HCT116 (cell line): ENCODE results near the gene TREM2.

ENCODE experiments used
- EZH2 ChIP-seq: fragments of 200-600 bp; sonication (generic); IDR thresholded peaks from 2 replicates; pipeline ENCODE4 v1.6.1; 2017; ENCODE audit warnings: antibody characterized with exemption, mixed run types
- JUND ChIP-seq: IDR thresholded peaks from 2 replicates; pipeline ENCODE4 v1.6.1; 2012
- POLR2A ChIP-seq: IDR thresholded peaks from 2 replicates; pipeline ENCODE4 v1.7.0; 2011; ENCODE audit warnings: borderline replicate concordance; ENCODE audit not compliant: insufficient read depth, insufficient read length; ENCODE audit errors: extremely low read depth
- POLR2AphosphoS5 ChIP-seq: IDR thresholded peaks from 2 replicates; pipeline ENCODE4 v1.6.1; 2011; ENCODE audit warnings: mild to moderate bottlenecking, low read depth, low read length, moderate library complexity
- SIN3A ChIP-seq: IDR thresholded peaks from 2 replicates; pipeline ENCODE4 v1.6.1; 2012; ENCODE audit warnings: low read depth
- SP1 ChIP-seq: IDR thresholded peaks from 2 replicates; pipeline ENCODE4 v1.6.1; 2012; ENCODE audit warnings: low read depth
- TCF7L2 ChIP-seq: IDR thresholded peaks from 2 replicates; pipeline ENCODE4 v1.7.0; 2011; ENCODE audit warnings: borderline replicate concordance, inconsistent platforms; ENCODE audit not compliant: insufficient read depth, insufficient read length; ENCODE audit errors: extremely low read depth
- YY1 ChIP-seq: IDR thresholded peaks from 2 replicates; pipeline ENCODE4 v1.6.1; 2011; ENCODE audit warnings: low read length, low read depth, moderate library complexity, mild to moderate bottlenecking; ENCODE audit not compliant: insufficient replicate concordance; ENCODE audit errors: extremely low read depth
- ZFX ChIP-seq: fragments of 450-650 bp; IDR thresholded peaks from 2 replicates; pipeline ENCODE4 v1.6.1; 2017
- ZNF274 ChIP-seq: fragments of 200-500 bp; sonication (Bioruptor generic); IDR thresholded peaks from 2 replicates; pipeline ENCODE4 v1.6.1; 2014; ENCODE audit warnings: mild to moderate bottlenecking, low read depth, low read length, inconsistent platforms
- TF ChIP-seq, protein P1 (sequence below), 3 experiments: fragments of 200-600 bp in 1 of 3; sonication (generic) in 1 of 3; IDR thresholded peaks in 2 of 3; conservative IDR thresholded peaks in 1 of 3; 2 replicates each; pipeline ENCODE4 v1.5.1; 2012 to 2017; ENCODE audit warnings: low read depth in 2 of 3, low read length in 2 of 3, antibody characterized with exemption in 1 of 3, borderline replicate concordance in 1 of 3, control low read depth in 1 of 3, mild to moderate bottlenecking in 1 of 3, mixed read lengths in 1 of 3, mixed run types in 1 of 3, moderate library complexity in 1 of 3; ENCODE audit not compliant: insufficient read depth in 1 of 3
- TF ChIP-seq, protein P2 (sequence below): IDR thresholded peaks from 2 replicates; pipeline ENCODE4 v1.6.1; 2011; ENCODE audit warnings: mild to moderate bottlenecking, low read length, moderate library complexity; ENCODE audit not compliant: insufficient replicate concordance; ENCODE audit errors: extremely low read depth
- TF ChIP-seq, protein P3 (sequence below): IDR thresholded peaks from 2 replicates; pipeline ENCODE4 v1.6.1; 2012
- TF ChIP-seq, protein P4 (sequence below): IDR thresholded peaks from 2 replicates; pipeline ENCODE4 v1.6.1; 2012; ENCODE audit warnings: low read depth

DNA sequence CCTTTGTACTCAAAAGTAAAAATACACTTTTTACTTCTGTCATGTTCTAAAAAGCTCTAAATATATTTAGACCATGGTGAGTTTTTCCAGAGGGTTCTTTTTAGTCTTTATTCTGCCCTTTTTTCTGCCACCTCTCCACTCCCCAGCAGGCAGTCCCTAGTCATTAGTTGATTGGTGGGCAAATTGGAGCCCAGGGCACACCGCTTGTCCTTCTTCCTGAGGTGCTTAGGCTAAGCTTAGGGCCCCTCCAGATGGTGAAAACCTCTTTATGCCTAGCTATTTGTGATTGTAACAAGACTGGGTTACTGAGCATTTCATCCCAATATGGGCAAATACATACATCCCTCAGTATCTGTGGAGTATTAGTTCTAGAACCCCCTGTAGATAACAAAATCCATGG is 15.0 kb downstream of the TREM2 start:
- TF ChIP-seq, protein P1, sequence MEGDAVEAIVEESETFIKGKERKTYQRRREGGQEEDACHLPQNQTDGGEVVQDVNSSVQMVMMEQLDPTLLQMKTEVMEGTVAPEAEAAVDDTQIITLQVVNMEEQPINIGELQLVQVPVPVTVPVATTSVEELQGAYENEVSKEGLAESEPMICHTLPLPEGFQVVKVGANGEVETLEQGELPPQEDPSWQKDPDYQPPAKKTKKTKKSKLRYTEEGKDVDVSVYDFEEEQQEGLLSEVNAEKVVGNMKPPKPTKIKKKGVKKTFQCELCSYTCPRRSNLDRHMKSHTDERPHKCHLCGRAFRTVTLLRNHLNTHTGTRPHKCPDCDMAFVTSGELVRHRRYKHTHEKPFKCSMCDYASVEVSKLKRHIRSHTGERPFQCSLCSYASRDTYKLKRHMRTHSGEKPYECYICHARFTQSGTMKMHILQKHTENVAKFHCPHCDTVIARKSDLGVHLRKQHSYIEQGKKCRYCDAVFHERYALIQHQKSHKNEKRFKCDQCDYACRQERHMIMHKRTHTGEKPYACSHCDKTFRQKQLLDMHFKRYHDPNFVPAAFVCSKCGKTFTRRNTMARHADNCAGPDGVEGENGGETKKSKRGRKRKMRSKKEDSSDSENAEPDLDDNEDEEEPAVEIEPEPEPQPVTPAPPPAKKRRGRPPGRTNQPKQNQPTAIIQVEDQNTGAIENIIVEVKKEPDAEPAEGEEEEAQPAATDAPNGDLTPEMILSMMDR (IDR thresholded peaks at IDR 0.05 in 2 of 3, conservative IDR thresholded peaks at IDR 0.05 in 1 of 3; ENCODE audit: borderline replicate concordance in 1 of 3, insufficient read depth in 1 of 3, low read depth in 2 of 3, low read length in 2 of 3) = no peak
- no peak for TF ChIP-seq POLR2A
- TF ChIP-seq TCF7L2 = no peak
- TF ChIP-seq, protein P2, sequence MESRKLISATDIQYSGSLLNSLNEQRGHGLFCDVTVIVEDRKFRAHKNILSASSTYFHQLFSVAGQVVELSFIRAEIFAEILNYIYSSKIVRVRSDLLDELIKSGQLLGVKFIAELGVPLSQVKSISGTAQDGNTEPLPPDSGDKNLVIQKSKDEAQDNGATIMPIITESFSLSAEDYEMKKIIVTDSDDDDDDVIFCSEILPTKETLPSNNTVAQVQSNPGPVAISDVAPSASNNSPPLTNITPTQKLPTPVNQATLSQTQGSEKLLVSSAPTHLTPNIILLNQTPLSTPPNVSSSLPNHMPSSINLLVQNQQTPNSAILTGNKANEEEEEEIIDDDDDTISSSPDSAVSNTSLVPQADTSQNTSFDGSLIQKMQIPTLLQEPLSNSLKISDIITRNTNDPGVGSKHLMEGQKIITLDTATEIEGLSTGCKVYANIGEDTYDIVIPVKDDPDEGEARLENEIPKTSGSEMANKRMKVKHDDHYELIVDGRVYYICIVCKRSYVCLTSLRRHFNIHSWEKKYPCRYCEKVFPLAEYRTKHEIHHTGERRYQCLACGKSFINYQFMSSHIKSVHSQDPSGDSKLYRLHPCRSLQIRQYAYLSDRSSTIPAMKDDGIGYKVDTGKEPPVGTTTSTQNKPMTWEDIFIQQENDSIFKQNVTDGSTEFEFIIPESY = no peak
- TF ChIP-seq ZFX = no peak
- no peak for TF ChIP-seq POLR2AphosphoS5
- TF ChIP-seq JUND = no peak
- TF ChIP-seq YY1 = no peak
- TF ChIP-seq, protein P3, sequence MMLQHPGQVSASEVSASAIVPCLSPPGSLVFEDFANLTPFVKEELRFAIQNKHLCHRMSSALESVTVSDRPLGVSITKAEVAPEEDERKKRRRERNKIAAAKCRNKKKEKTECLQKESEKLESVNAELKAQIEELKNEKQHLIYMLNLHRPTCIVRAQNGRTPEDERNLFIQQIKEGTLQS = no peak
- no peak for TF ChIP-seq EZH2
- TF ChIP-seq SIN3A = no peak
- TF ChIP-seq ZNF274 = no peak
- TF ChIP-seq, protein P4, sequence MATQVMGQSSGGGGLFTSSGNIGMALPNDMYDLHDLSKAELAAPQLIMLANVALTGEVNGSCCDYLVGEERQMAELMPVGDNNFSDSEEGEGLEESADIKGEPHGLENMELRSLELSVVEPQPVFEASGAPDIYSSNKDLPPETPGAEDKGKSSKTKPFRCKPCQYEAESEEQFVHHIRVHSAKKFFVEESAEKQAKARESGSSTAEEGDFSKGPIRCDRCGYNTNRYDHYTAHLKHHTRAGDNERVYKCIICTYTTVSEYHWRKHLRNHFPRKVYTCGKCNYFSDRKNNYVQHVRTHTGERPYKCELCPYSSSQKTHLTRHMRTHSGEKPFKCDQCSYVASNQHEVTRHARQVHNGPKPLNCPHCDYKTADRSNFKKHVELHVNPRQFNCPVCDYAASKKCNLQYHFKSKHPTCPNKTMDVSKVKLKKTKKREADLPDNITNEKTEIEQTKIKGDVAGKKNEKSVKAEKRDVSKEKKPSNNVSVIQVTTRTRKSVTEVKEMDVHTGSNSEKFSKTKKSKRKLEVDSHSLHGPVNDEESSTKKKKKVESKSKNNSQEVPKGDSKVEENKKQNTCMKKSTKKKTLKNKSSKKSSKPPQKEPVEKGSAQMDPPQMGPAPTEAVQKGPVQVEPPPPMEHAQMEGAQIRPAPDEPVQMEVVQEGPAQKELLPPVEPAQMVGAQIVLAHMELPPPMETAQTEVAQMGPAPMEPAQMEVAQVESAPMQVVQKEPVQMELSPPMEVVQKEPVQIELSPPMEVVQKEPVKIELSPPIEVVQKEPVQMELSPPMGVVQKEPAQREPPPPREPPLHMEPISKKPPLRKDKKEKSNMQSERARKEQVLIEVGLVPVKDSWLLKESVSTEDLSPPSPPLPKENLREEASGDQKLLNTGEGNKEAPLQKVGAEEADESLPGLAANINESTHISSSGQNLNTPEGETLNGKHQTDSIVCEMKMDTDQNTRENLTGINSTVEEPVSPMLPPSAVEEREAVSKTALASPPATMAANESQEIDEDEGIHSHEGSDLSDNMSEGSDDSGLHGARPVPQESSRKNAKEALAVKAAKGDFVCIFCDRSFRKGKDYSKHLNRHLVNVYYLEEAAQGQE = no peak
- no peak for TF ChIP-seq SP1
